Measurements from ENCODE around the gene PPM1L. TPM values are rescaled to one million over a fixed set of nuclear protein-coding genes. Genes with fewer than 3 reads are reported as not detected.

The PPM1L gene
- total and polyA plus RNA-seq, 10 of the 15 experiments (the other 5 are each of a cell fraction or from before 2014, with no cell fraction given): under 0.01 to 0.33 (median 0.06) TPM; not detected in 1

DNA sequence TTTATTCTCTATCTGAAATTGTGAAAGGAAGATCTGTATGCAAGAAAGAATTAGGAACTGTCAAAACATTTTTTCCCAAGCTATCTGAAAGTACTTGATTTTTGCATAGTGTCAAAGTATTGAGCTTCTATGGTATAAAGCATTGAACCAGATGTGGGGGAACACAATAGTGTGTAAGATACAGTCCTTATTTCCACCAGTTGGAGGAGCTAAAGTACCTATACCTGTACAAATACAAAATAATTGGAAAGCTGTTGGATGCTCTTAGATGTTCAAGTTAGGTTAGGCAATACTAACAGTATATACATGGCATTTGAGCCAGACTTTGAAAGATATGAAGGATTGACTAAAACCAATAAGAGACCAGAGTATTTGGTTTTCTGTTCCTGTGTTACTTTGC lies 200.8 kb downstream of the PPM1L start:
- ChIA-PET SMC1A (ENCODE audit: uncharacterized antibody, unreplicated experiment) (interaction anchor here (0.9 to 1.5 kb wide), 11 partner anchors 11 to 466 kb away, joined by 3 to 7 read pairs (median 3); no protein-coding TSS in a partner anchor), CTCF (interaction anchor here (0.6 to 2.6 kb wide), 20 partner anchors 9 to 469 kb away, joined by 3 to 13 read pairs (median 4); no protein-coding TSS in a partner anchor), POLR2A (no interaction called here), RAD21 (ENCODE audit: unreplicated experiment) (interaction anchor here (0.8 to 1.3 kb wide), 7 partner anchors 34 to 467 kb away, joined by 3 to 8 read pairs (median 5); no protein-coding TSS in a partner anchor)
- H2AFZ ChIP-seq (ENCODE audit: control insufficient read depth, low read depth, low read length): no peak overlapping the region
- no peak overlapping the region for H3K4me3 ChIP-seq
- no peaks in the 10 kb centered on the region for H4K20me1 ChIP-seq (ENCODE audit: control insufficient read depth, insufficient read depth)
- no peaks in the 10 kb centered on the region for H3K4me1 ChIP-seq (ENCODE audit: control insufficient read depth, insufficient read depth, low read length)
- TF ChIP-seq RAD21 (IDR thresholded peaks at IDR 0.05; ENCODE audit: insufficient read depth, low read depth, low read length) (peak; percentile 62), CBX3 (IDR thresholded peaks at IDR 0.05; ENCODE audit: borderline replicate concordance, low read depth) (no peak), SMC3 (IDR thresholded peaks at IDR 0.05; ENCODE audit: borderline replicate concordance, low read length) (peak; percentile 70; the same call in 1 of the 2 replicates), ATF7 (IDR thresholded peaks at IDR 0.05; ENCODE audit: low read depth) (no peak), PAX8 (IDR thresholded peaks at IDR 0.05) (no peak)
- TF ChIP-seq, protein P1, sequence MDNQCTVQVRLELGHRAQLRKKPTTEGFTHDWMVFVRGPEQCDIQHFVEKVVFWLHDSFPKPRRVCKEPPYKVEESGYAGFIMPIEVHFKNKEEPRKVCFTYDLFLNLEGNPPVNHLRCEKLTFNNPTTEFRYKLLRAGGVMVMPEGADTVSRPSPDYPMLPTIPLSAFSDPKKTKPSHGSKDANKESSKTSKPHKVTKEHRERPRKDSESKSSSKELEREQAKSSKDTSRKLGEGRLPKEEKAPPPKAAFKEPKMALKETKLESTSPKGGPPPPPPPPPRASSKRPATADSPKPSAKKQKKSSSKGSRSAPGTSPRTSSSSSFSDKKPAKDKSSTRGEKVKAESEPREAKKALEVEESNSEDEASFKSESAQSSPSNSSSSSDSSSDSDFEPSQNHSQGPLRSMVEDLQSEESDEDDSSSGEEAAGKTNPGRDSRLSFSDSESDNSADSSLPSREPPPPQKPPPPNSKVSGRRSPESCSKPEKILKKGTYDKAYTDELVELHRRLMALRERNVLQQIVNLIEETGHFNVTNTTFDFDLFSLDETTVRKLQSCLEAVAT (IDR thresholded peaks at IDR 0.05): no peak
- TF ChIP-seq, protein P2, sequence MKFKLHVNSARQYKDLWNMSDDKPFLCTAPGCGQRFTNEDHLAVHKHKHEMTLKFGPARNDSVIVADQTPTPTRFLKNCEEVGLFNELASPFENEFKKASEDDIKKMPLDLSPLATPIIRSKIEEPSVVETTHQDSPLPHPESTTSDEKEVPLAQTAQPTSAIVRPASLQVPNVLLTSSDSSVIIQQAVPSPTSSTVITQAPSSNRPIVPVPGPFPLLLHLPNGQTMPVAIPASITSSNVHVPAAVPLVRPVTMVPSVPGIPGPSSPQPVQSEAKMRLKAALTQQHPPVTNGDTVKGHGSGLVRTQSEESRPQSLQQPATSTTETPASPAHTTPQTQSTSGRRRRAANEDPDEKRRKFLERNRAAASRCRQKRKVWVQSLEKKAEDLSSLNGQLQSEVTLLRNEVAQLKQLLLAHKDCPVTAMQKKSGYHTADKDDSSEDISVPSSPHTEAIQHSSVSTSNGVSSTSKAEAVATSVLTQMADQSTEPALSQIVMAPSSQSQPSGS (IDR thresholded peaks at IDR 0.05; ENCODE audit: low read length): no peak
- TF ChIP-seq, protein P3, sequence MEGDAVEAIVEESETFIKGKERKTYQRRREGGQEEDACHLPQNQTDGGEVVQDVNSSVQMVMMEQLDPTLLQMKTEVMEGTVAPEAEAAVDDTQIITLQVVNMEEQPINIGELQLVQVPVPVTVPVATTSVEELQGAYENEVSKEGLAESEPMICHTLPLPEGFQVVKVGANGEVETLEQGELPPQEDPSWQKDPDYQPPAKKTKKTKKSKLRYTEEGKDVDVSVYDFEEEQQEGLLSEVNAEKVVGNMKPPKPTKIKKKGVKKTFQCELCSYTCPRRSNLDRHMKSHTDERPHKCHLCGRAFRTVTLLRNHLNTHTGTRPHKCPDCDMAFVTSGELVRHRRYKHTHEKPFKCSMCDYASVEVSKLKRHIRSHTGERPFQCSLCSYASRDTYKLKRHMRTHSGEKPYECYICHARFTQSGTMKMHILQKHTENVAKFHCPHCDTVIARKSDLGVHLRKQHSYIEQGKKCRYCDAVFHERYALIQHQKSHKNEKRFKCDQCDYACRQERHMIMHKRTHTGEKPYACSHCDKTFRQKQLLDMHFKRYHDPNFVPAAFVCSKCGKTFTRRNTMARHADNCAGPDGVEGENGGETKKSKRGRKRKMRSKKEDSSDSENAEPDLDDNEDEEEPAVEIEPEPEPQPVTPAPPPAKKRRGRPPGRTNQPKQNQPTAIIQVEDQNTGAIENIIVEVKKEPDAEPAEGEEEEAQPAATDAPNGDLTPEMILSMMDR (IDR thresholded peaks at IDR 0.05 in 2 of 3, conservative IDR thresholded peaks at IDR 0.05 in 1 of 3; ENCODE audit: control insufficient read depth in 2 of 3, extremely low read depth in 1 of 3, insufficient read depth in 1 of 3, low read depth in 3 of 3, low read length in 3 of 3): peak; percentile 44 to 55 (median 47); a peak in 5 of 6 replicates
- H3K27me3 ChIP-seq (replicated peaks in 1 of 2; ENCODE audit: control insufficient read depth in 2 of 2, insufficient read depth in 2 of 2, low read length in 1 of 2): no peaks in the 10 kb centered on the region
- no peaks in the 10 kb centered on the region for H3K9me3 ChIP-seq (replicated peaks; ENCODE audit: control insufficient read depth, insufficient read depth, low read length)
- H3K27ac ChIP-seq (ENCODE audit: control insufficient read depth, insufficient read depth): no peak overlapping the region
- H3K9ac ChIP-seq (ENCODE audit: control insufficient read depth, insufficient read depth, low read length): no peak overlapping the region
- ATAC-seq (peak; percentile 79), DNase-seq (ENCODE audit: low read depth, low spot score) (no peak), FAIRE-seq (no peak)
- BruUV-seq (replicated peaks): no TSS peak
- in situ Hi-C loops (cut with MboI) (loop anchor here (10.0 kb wide), 2 partner anchors 318 to 468 kb away; no protein-coding TSS in a partner anchor), intact Hi-C loops (cut with micrococcal nuclease; ENCODE audit: unreplicated experiment) (loop anchor here (1.0 to 10.0 kb wide), 3 partner anchors 248 to 466 kb away; no protein-coding TSS in a partner anchor)
- no peak overlapping the region for H3K4me2 ChIP-seq (ENCODE audit: control insufficient read depth, insufficient read depth)
- no peaks in the 10 kb centered on the region for H3K79me2 ChIP-seq (ENCODE audit: control insufficient read depth, insufficient read depth, low read length)
- no peaks in the 10 kb centered on the region for H3K36me3 ChIP-seq (ENCODE audit: control insufficient read depth in 2 of 2, insufficient read depth in 2 of 2, low read length in 1 of 2)

Measured in GM12878 (cell line).